Activated T-helper 1 cell treated with Interleukin-2 at 50 U/mL for 16 hours (primary cell): Measurements from ENCODE around the gene TLE5.

Experiments used
- DNase-seq: peaks from one replicate; pipeline ENCODE4 v3.0.0-alpha.2; 2020; ENCODE audit warnings: low read depth

TLE5 gene

GRCh38 chr19:3062165-3063105 lies at the start of gene TLE5:
Gene TLE5 (minus strand): TSS chr19:3062495. CDS start chr19:3062200, 295 bp downstream.
- peak; percentile 73 for DNase-seq

- no peak for DNase-seq
Measured at GRCh38 chr19:3111586-3112247, 49.4 kb upstream of the TLE5 start.

- no peak for DNase-seq
Measured at GRCh38 chr19:3110126-3110825, 48.0 kb upstream of the TLE5 start.

- no peak for DNase-seq
Measured at GRCh38 chr19:3109491-3109890, 47.2 kb upstream of the TLE5 start.

- DNase-seq = peak; percentile 41
Measured at GRCh38 chr19:3108775-3109174, 46.5 kb upstream of the TLE5 start.

- DNase-seq = no peak
Measured at GRCh38 chr19:3107658-3108057, 45.4 kb upstream of the TLE5 start.

- DNase-seq = no peak
Measured at GRCh38 chr19:3106509-3107141, 44.3 kb upstream of the TLE5 start.

GRCh38 chr19:3105641-3106508 lies 43.6 kb upstream of the TLE5 start:
- DNase-seq = no peak

GRCh38 chr19:3104708-3104983 lies 42.4 kb upstream of the TLE5 start:
- DNase-seq = no peak

- no peak for DNase-seq
Measured at GRCh38 chr19:3102239-3103140, 40.2 kb upstream of the TLE5 start.

- DNase-seq = no peak
Measured at GRCh38 chr19:3100747-3101730, 38.7 kb upstream of the TLE5 start.

GRCh38 chr19:3100331-3100730 lies 38.0 kb upstream of the TLE5 start:
- DNase-seq = no peak

GRCh38 chr19:3099347-3100145 lies 37.3 kb upstream of the TLE5 start:
- no peak for DNase-seq

GRCh38 chr19:3098515-3099346 lies 36.4 kb upstream of the TLE5 start:
- DNase-seq = no peak

- DNase-seq = no peak
Measured at GRCh38 chr19:3098141-3098514, 35.8 kb upstream of the TLE5 start.

- DNase-seq = no peak
Measured at GRCh38 chr19:3097442-3097871, 35.2 kb upstream of the TLE5 start.

GRCh38 chr19:3096902-3097326 lies 34.6 kb upstream of the TLE5 start:
- DNase-seq = no peak
